Activated CD4-positive, alpha-beta memory T cell treated with anti-CD3 and anti-CD28 coated beads, Interleukin-2, amount 10 ng/mL, durations not matched to agents 7 days and 5 days (primary cell): ENCODE results near the gene NAXD. TPM values are rescaled to one million over a fixed set of nuclear protein-coding genes. Genes with fewer than 3 reads are reported as not detected.
"Not testable (repeated sequence)": the region's sequence is repeated elsewhere in the genome, so short reads cannot be mapped to it uniquely, and the experiment has no call there.

ENCODE experiments used
- CTCF ChIA-PET: fragments of 350-600 bp; sonication (Branson Sonifier 250); formaldehyde crosslinking; loops from one replicate; lab custom pipeline; 2021; ENCODE audit warnings: antibody characterized with exemption, inconsistent platforms; lab: Charles Lee
- POLR2A ChIA-PET: fragments of 350-600 bp; sonication (Branson Sonifier 250); formaldehyde crosslinking; loops from one replicate; lab custom pipeline; 2021; ENCODE audit warnings: antibody characterized with exemption; lab: Charles Lee
- DNase-seq: peaks from one replicate; pipeline ENCODE4 v3.0.0-alpha.2; 2020
- H3K27ac Mint-ChIP-seq: one replicate; pipeline ENCODE4 v1.8.0; 2021; ENCODE audit warnings: mild to moderate bottlenecking, mixed read lengths
- H3K27me3 Mint-ChIP-seq: one replicate; pipeline ENCODE4 v1.8.0; 2021; ENCODE audit warnings: mixed read lengths
- H3K36me3 Mint-ChIP-seq: one replicate; pipeline ENCODE4 v1.8.0; 2021; ENCODE audit warnings: low read depth, mixed read lengths
- H3K4me1 Mint-ChIP-seq: one replicate; pipeline ENCODE4 v1.8.0; 2021; ENCODE audit warnings: mixed read lengths
- H3K4me3 Mint-ChIP-seq: one replicate; pipeline ENCODE4 v1.8.0; 2021; ENCODE audit warnings: mild to moderate bottlenecking, mixed read lengths
- H3K9me3 Mint-ChIP-seq: one replicate; pipeline ENCODE4 v1.8.0; 2021; ENCODE audit warnings: mixed read lengths
- total RNA-seq, 2 experiments: library from RNA; stranded (reverse); gene quantifications; one replicate each; pipeline ENCODE4 v1.2.3, GENCODE V29; 2021

Gene NAXD
- 10 to 100 TPM; 29.6 to 30.8 TPM for total RNA-seq

- Mint-ChIP-seq H3K9me3 (peaks cover 4% of the 10 kb centered on the region), H3K27me3 (no peaks in the 10 kb centered on the region), H3K4me1 (peaks cover 40% of the 10 kb centered on the region), H3K27ac (peak within 1 kb of the TSS; percentile 87), H3K4me3 (peak within 1 kb of the TSS; percentile 93), H3K36me3 (peaks cover 14% of the 10 kb centered on the region)
- DNase-seq: peak; percentile 84
- ChIA-PET CTCF (interaction anchor here (1.2 to 2.0 kb wide), 3 partner anchors 22 to 300 kb away, joined by 3 to 8 read pairs (median 3); partner anchors contain the start of gene ANKRD10), POLR2A (interaction anchor here (0.7 to 4.2 kb wide), 10 partner anchors 15 to 501 kb away, joined by 3 to 45 read pairs (median 6); partner anchors contain the start of genes CARS2, ING1 and RAB20)
These were observed at the start of gene NAXD for GRCh38 chr13:110615322-110616102. TSS of gene NAXD (plus strand) at chr13:110615545. CDS start at chr13:110615602, 57 bp downstream.

GRCh38 chr13:110566171-110566570 lies 49.2 kb upstream of the NAXD start:
- POLR2A ChIA-PET: no interaction called here
- H3K36me3 Mint-ChIP-seq: peaks cover 2% of the 10 kb centered on the region
- peaks cover 18% of the 10 kb centered on the region for H3K4me1 Mint-ChIP-seq
- DNase-seq: no peak
- peaks cover 34% of the 10 kb centered on the region for H3K27me3 Mint-ChIP-seq
- H3K9me3 Mint-ChIP-seq: no peaks in the 10 kb centered on the region
- no peak overlapping the region for H3K27ac Mint-ChIP-seq
- H3K4me3 Mint-ChIP-seq: no peak overlapping the region
- CTCF ChIA-PET: no interaction called here

DNA sequence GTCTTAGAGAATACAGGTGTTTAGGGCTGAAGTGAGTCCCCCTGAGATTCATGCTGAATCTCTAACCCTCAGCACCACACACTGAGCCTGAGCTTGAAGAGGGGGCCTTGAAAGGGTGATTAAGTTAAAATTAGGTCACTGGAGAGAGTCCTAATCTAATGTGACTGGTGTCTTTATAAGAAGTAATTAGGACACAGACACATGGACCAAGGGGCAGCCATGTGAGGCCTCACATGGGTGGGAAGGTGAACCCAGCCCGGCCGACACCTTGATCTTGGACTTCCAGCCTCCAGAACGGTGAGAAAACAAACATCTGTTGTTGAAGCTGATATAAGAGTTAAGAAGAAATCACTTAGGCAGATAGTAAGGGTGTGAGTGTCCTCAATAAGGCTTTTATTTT lies 46.7 kb upstream of the NAXD start:
- no peaks in the 10 kb centered on the region for H3K9me3 Mint-ChIP-seq
- H3K27me3 Mint-ChIP-seq: peaks cover 39% of the 10 kb centered on the region
- ChIA-PET POLR2A (no interaction called here), CTCF (no interaction called here)
- no peak overlapping the region for H3K27ac Mint-ChIP-seq
- peaks cover 4% of the 10 kb centered on the region for H3K4me1 Mint-ChIP-seq
- H3K36me3 Mint-ChIP-seq: peaks cover 2% of the 10 kb centered on the region
- no peak overlapping the region for H3K4me3 Mint-ChIP-seq
- DNase-seq: no peak

- CTCF ChIA-PET, POLR2A ChIA-PET, H3K36me3 Mint-ChIP-seq, H3K4me1 Mint-ChIP-seq, H3K4me3 Mint-ChIP-seq, DNase-seq, H3K27ac Mint-ChIP-seq, H3K9me3 Mint-ChIP-seq: not testable (repeated sequence)
- H3K27me3 Mint-ChIP-seq: peaks cover 39% of the 10 kb centered on the region
These were observed 45.4 kb upstream of the NAXD start for GRCh38 chr13:110569962-110570361.

- DNase-seq: no peak
- H3K27me3 Mint-ChIP-seq: peaks cover 42% of the 10 kb centered on the region
- H3K9me3 Mint-ChIP-seq: no peaks in the 10 kb centered on the region
- CTCF ChIA-PET: no interaction called here
- no peak overlapping the region for H3K4me3 Mint-ChIP-seq
- H3K36me3 Mint-ChIP-seq: no peaks in the 10 kb centered on the region
- no peak overlapping the region for H3K27ac Mint-ChIP-seq
- POLR2A ChIA-PET: no interaction called here
- peaks cover 16% of the 10 kb centered on the region for H3K4me1 Mint-ChIP-seq
These were observed 44.5 kb upstream of the NAXD start for GRCh38 chr13:110570886-110571285.

DNA sequence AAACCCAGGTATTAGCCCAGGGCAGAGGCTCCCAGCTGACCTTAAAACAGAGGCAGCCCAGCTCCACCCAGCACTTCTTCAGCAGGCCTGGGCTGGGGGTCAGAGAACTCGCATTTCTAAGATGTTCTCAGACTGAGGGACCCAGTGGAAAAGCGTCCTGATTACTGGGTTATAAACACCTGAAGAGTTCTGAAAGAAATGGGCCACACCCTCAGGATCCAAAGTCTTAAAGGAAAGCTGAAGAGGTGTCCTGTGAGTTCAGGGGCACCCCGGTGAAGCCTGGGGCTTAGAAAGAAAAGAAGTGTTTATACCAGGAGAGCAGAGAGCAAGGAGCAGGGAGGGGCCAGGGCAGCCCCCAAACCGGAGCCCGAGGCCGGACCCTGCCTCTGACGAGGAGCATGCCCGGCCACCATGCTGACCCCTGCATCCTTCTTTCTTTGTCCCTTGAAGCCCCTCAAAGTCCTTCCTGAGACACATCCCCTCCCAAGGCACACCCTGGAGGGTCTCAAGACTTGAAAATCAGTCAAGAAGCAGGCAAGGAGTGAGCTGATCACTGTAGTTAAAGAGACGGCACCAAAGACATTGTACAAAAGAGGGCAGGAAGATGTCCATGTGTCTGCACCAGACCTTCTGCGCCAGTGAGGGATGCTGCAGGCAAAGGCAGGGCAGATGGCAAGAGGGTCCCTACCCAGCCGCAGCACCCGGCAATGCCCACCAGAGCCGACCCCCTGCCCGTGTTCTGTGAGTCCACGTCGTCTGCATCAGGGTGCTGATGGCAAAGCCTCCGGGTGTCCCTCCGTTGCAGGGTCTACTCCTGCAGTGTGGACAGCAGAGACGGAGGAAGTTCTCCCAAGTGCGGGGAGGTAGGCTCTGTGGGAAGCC lies 43.2 kb upstream of the NAXD start:
- no peaks in the 10 kb centered on the region for H3K9me3 Mint-ChIP-seq
- no peaks in the 10 kb centered on the region for H3K36me3 Mint-ChIP-seq
- ChIA-PET POLR2A (no interaction called here), CTCF (interaction anchor here (1.1 kb wide), 1 partner anchor 116 kb away, joined by 3 read pairs; no protein-coding TSS in a partner anchor)
- no peak overlapping the region for H3K27ac Mint-ChIP-seq
- no peak for DNase-seq
- H3K27me3 Mint-ChIP-seq: peaks cover 45% of the 10 kb centered on the region
- no peak overlapping the region for H3K4me3 Mint-ChIP-seq
- peaks cover 22% of the 10 kb centered on the region for H3K4me1 Mint-ChIP-seq

- Mint-ChIP-seq H3K27me3 (peaks cover 48% of the 10 kb centered on the region), H3K9me3 (no peaks in the 10 kb centered on the region), H3K27ac (no peak overlapping the region), H3K4me3 (no peak overlapping the region), H3K4me1 (peaks cover 22% of the 10 kb centered on the region), H3K36me3 (no peaks in the 10 kb centered on the region)
- POLR2A ChIA-PET: no interaction called here
- DNase-seq: no peak
- CTCF ChIA-PET: interaction anchor here (1.1 kb wide), 1 partner anchor 117 kb away, joined by 3 read pairs; no protein-coding TSS in a partner anchor
These were observed 42.6 kb upstream of the NAXD start for GRCh38 chr13:110572778-110573118.

DNA sequence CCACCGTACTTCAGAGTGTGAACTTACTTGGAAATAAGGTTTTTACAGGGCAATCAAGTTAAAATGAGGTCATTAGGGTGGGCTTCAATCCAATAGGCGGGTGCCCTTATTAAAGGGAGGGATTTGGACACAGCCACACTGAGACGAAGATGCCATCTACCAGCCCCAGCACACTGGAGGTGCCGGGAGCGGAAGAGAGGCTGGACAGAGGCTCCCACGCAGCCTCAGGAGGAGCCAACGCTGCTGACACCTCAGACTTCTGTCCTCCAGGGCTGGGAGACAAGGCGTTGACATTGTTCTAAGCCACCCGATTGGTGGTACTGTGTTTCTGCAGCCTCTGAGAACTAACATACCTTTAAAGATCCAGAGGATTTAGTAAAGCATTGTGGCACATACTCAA lies 41.2 kb upstream of the NAXD start:
- ChIA-PET CTCF (interaction anchor here (0.7 to 0.9 kb wide), 2 partner anchors 58 to 227 kb away, joined by 3 to 5 read pairs; no protein-coding TSS in a partner anchor), POLR2A (no interaction called here)
- H3K4me3 Mint-ChIP-seq: no peak overlapping the region
- H3K36me3 Mint-ChIP-seq: no peaks in the 10 kb centered on the region
- no peak for DNase-seq
- H3K27me3 Mint-ChIP-seq: peaks cover 53% of the 10 kb centered on the region
- peaks cover 22% of the 10 kb centered on the region for H3K4me1 Mint-ChIP-seq
- H3K9me3 Mint-ChIP-seq: no peaks in the 10 kb centered on the region
- H3K27ac Mint-ChIP-seq: no peak overlapping the region

- DNase-seq: peak; percentile 42
- H3K9me3 Mint-ChIP-seq: no peaks in the 10 kb centered on the region
- H3K4me1 Mint-ChIP-seq: peaks cover 22% of the 10 kb centered on the region
- ChIA-PET CTCF (interaction anchor here (0.5 to 1.1 kb wide), 2 partner anchors 29 to 148 kb away, joined by 3 read pairs; no protein-coding TSS in a partner anchor), POLR2A (no interaction called here)
- H3K36me3 Mint-ChIP-seq: no peaks in the 10 kb centered on the region
- H3K27ac Mint-ChIP-seq: no peak overlapping the region
- peaks cover 54% of the 10 kb centered on the region for H3K27me3 Mint-ChIP-seq
- peak overlapping the region; percentile 19 for H3K4me3 Mint-ChIP-seq
These were observed 39.8 kb upstream of the NAXD start for GRCh38 chr13:110575322-110576069.

DNA sequence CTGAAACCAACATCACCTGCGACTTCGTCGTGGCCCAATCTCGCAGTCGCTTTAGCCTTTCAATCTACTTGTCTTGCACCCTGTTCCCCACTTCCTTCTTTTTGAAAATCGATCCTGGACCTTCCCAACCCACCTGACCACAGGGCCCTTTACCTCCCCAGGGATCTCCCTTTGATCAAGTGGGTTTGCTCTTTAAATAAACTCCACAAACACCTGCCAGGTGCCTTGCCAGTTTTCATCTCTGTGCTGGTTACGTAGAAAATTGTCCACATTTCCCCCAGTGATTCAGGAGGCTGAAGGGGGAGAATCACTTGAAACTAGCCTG lies 39.3 kb upstream of the NAXD start:
- H3K27ac Mint-ChIP-seq: no peak overlapping the region
- CTCF ChIA-PET: interaction anchor here (1.1 kb wide), 1 partner anchor 30 kb away, joined by 3 read pairs; no protein-coding TSS in a partner anchor
- peak overlapping the region; percentile 19 for H3K4me3 Mint-ChIP-seq

DNA sequence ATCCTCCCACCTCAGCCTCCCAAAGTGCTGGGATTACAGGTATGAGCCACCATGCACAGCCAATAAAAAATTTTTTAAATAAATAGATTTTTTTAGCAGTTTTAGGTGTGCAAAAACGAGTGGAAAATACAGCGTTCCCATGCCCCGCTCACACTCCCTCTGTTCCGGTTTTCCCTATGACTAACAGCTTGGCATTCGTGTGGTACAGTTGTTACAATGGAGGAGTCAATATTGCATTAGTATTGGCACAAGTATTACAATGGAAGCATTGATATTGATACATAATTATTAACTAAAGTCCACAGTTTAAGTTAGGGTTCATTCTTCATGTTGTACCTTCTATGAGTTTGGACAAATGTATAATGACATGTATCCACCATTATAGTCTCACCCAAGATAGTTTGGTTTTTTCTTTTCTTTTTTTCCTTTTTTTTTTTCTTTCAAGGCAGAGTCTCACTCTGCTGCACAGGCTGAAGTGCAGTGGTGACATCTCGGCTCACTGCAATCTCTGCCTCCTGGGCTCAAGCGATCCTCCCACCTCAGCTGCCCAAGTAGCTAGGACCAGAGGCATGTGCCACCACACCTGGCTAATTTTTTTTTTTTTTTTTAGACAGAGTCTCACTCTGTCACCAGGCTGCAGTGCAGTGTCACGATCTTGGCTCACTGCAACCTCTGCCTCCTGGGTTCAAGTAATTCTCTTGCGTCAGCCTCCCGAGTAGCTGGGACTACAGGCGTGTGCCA lies 38.4 kb upstream of the NAXD start:
- Mint-ChIP-seq H3K27ac (no peak overlapping the region), H3K4me1 (peaks cover 22% of the 10 kb centered on the region), H3K27me3 (peaks cover 57% of the 10 kb centered on the region), H3K9me3 (no peaks in the 10 kb centered on the region), H3K4me3 (no peak overlapping the region), H3K36me3 (no peaks in the 10 kb centered on the region)
- ChIA-PET POLR2A (no interaction called here), CTCF (no interaction called here)
- DNase-seq: no peak

More for the DNA sequence above, 39.3 kb upstream of the NAXD start:
- no peak for DNase-seq
- H3K9me3 Mint-ChIP-seq: no peaks in the 10 kb centered on the region
- no peaks in the 10 kb centered on the region for H3K36me3 Mint-ChIP-seq
- peaks cover 57% of the 10 kb centered on the region for H3K27me3 Mint-ChIP-seq
- H3K4me1 Mint-ChIP-seq: peaks cover 22% of the 10 kb centered on the region
- POLR2A ChIA-PET: no interaction called here

- POLR2A ChIA-PET: no interaction called here
- no peak overlapping the region for H3K4me3 Mint-ChIP-seq
- H3K27ac Mint-ChIP-seq: no peak overlapping the region
- CTCF ChIA-PET: no interaction called here
- H3K36me3 Mint-ChIP-seq: no peaks in the 10 kb centered on the region
- H3K27me3 Mint-ChIP-seq: peaks cover 54% of the 10 kb centered on the region
- H3K9me3 Mint-ChIP-seq: no peaks in the 10 kb centered on the region
- DNase-seq: no peak
- peaks cover 22% of the 10 kb centered on the region for H3K4me1 Mint-ChIP-seq
These were observed 37.0 kb upstream of the NAXD start for GRCh38 chr13:110578363-110578762.
